SK-N-SH (cell line): ENCODE data around the gene PAQR7. TPM values are rescaled to one million over a fixed set of nuclear protein-coding genes. Genes with fewer than 3 reads are reported as not detected.

Experiments used
- CTCF ChIA-PET: fragments of 300-600, 350-600 bp; formaldehyde crosslinking; extraction: SDS; loops from one replicate; lab custom pipeline; 2021; lab: Yijun Ruan, JAX
- POLR2A ChIA-PET: fragments of 350-600 bp; sonication (Branson Sonifier 250); formaldehyde crosslinking; extraction: SDS; loops from one replicate; lab custom pipeline; 2020; ENCODE audit warnings: antibody characterized with exemption, inconsistent platforms; lab: Yijun Ruan, JAX
- DNase-seq: peaks from one replicate; pipeline ENCODE4 v3.0.0; 2012
- H2AFZ ChIP-seq: fragments of 200-600 bp; sonication (generic); 2 replicates; pipeline ENCODE4 v1.8.1; 2016; ENCODE audit warnings: antibody characterized with exemption, mild to moderate bottlenecking, low read depth
- H3F3A ChIP-seq: fragments of 200-600 bp; sonication (generic); replicated peaks from 2 replicates; pipeline ENCODE3; 2016; ENCODE audit warnings: antibody characterized with exemption, mild to moderate bottlenecking; ENCODE audit not compliant: insufficient read depth
- H3K27ac ChIP-seq, 2 experiments: fragments of 200-500 bp in 1 of 2; fragments of 200-600 bp in 1 of 2; sonication (Bioruptor generic) in 1 of 2; sonication (generic), shearing (Covaris generic) in 1 of 2; 2 replicates each; pipeline versions ENCODE4 v1.5.1 to v1.6.1; 2014 to 2016; ENCODE audit warnings: low read depth in 2 of 2, inconsistent platforms in 1 of 2, low read length in 1 of 2, mild to moderate bottlenecking in 1 of 2, mixed read lengths in 1 of 2
- H3K27me3 ChIP-seq: fragments of 200-600 bp; sonication (generic), shearing (Covaris generic); 2 replicates; pipeline ENCODE4 v1.6.1; 2016; ENCODE audit warnings: mixed run types; ENCODE audit not compliant: insufficient read depth
- H3K36me3 ChIP-seq, 2 experiments: fragments of 200-500 bp in 1 of 2; fragments of 200-600 bp in 1 of 2; sonication (Bioruptor generic) in 1 of 2; sonication (generic) in 1 of 2; replicated peaks in 1 of 2; 2 replicates each; pipeline versions ENCODE3 to v1.5.1; 2014 to 2016; ENCODE audit warnings: low read length in 1 of 2, mild to moderate bottlenecking in 1 of 2; ENCODE audit not compliant: insufficient read depth in 2 of 2, control insufficient read depth in 1 of 2
- H3K4me1 ChIP-seq, 2 experiments: fragments of 200-500 bp in 1 of 2; fragments of 200-600 bp in 1 of 2; sonication (Bioruptor generic) in 1 of 2; sonication (generic), shearing (Covaris generic) in 1 of 2; 2 replicates each; pipeline versions ENCODE4 v1.5.1 to v1.6.1; 2014 to 2016; ENCODE audit warnings: low read depth in 1 of 2, low read length in 1 of 2, mixed run types in 1 of 2; ENCODE audit not compliant: insufficient read depth in 2 of 2, control insufficient read depth in 1 of 2
- H3K4me2 ChIP-seq: fragments of 200-600 bp; sonication (generic), shearing (Covaris generic); 2 replicates; pipeline ENCODE4 v1.6.1; 2017; ENCODE audit warnings: mixed run types
- H3K4me3 ChIP-seq, 2 experiments: fragments of 200-500 bp in 1 of 2; fragments of 200-600 bp in 1 of 2; sonication (Bioruptor generic) in 1 of 2; sonication (generic), shearing (Covaris generic) in 1 of 2; 2 replicates each; pipeline versions ENCODE4 v1.5.1 to v1.8.1; 2014 to 2016; ENCODE audit warnings: low read depth in 2 of 2, inconsistent platforms in 1 of 2, low read length in 1 of 2, mild to moderate bottlenecking in 1 of 2, mixed read lengths in 1 of 2, moderate library complexity in 1 of 2
- H3K79me2 ChIP-seq: fragments of 200-600 bp; sonication (generic); 2 replicates; pipeline ENCODE4 v1.8.1; 2017; ENCODE audit warnings: mild to moderate bottlenecking; ENCODE audit not compliant: insufficient read depth
- H3K9ac ChIP-seq: fragments of 200-600 bp; sonication (generic); 2 replicates; pipeline ENCODE4 v1.6.1; 2017; ENCODE audit warnings: mixed run types
- H3K9me2 ChIP-seq: fragments of 200-600 bp; sonication (generic); 2 replicates; pipeline ENCODE4 v1.6.1; 2017; ENCODE audit warnings: mixed run types
- H3K9me3 ChIP-seq: fragments of 200-600 bp; sonication (generic); 2 replicates; pipeline ENCODE4 v1.6.1; 2017; ENCODE audit warnings: mixed run types, mild to moderate bottlenecking, moderate library complexity
- H4K20me1 ChIP-seq: fragments of 200-600 bp; sonication (generic); 2 replicates; pipeline ENCODE4 v1.6.1; 2017; ENCODE audit warnings: mild to moderate bottlenecking, mixed run types; ENCODE audit not compliant: insufficient read depth
- CHD2 ChIP-seq: fragments of 150-350 bp; IDR thresholded peaks from 2 replicates; pipeline ENCODE4 v1.6.1; 2018; ENCODE audit warnings: low read length; ENCODE audit not compliant: partially characterized antibody
- CTCF ChIP-seq: fragments of 200-600 bp; sonication (generic); IDR thresholded peaks from 2 replicates; pipeline ENCODE4 v1.6.1; 2017; ENCODE audit warnings: antibody characterized with exemption, mild to moderate bottlenecking, moderate library complexity
- FOSL2 ChIP-seq: IDR thresholded peaks from 2 replicates; pipeline ENCODE4 v1.4.0; 2012; ENCODE audit warnings: low read depth, mild to moderate bottlenecking, moderate library complexity, borderline replicate concordance
- GABPA ChIP-seq: IDR thresholded peaks from 2 replicates; pipeline ENCODE4 v1.4.0; 2012; ENCODE audit warnings: low read depth, mild to moderate bottlenecking
- IRF3 ChIP-seq: fragments of 150-350 bp; IDR thresholded peaks from 2 replicates; pipeline ENCODE4 v1.6.1; 2016; ENCODE audit warnings: mild to moderate bottlenecking, low read depth, low read length
- MAX ChIP-seq: IDR thresholded peaks from 2 replicates; pipeline ENCODE4 v1.4.0; 2012; ENCODE audit warnings: low read depth
- MEF2A ChIP-seq: IDR thresholded peaks from 2 replicates; pipeline ENCODE4 v1.4.0; 2012; ENCODE audit warnings: low read depth, borderline replicate concordance
- MXI1 ChIP-seq: IDR thresholded peaks from 2 replicates; pipeline ENCODE4 v1.6.1; 2012; ENCODE audit warnings: mild to moderate bottlenecking, low read depth, low read length, improper control_type of control experiment
- NFIC ChIP-seq: IDR thresholded peaks from 2 replicates; pipeline ENCODE4 v1.4.0; 2012; ENCODE audit warnings: borderline replicate concordance
- PBX3 ChIP-seq: IDR thresholded peaks from 2 replicates; pipeline ENCODE4; 2012
- REST ChIP-seq: IDR thresholded peaks from 2 replicates; pipeline ENCODE4 v1.6.1; 2012; ENCODE audit warnings: mild to moderate bottlenecking, low read depth, low read length, moderate library complexity
- RFX5 ChIP-seq: IDR thresholded peaks from 2 replicates; pipeline ENCODE4 v1.6.1; 2012; ENCODE audit warnings: mild to moderate bottlenecking, improper control_type of control experiment, low read length
- RXRA ChIP-seq: IDR thresholded peaks from 2 replicates; pipeline ENCODE4 v1.4.0; 2012; ENCODE audit warnings: low read depth, mild to moderate bottlenecking, borderline replicate concordance
- SIN3A ChIP-seq: IDR thresholded peaks from 2 replicates; pipeline ENCODE4 v1.6.1; 2012; ENCODE audit warnings: low read depth, mild to moderate bottlenecking, low read length, moderate library complexity, borderline replicate concordance
- WGBS: methylation state at CpG from one replicate; pipeline ENCODE4 v1.1.6; 2017; ENCODE audit warnings: low lambda C conversion rate; 5-methylcytosine and 5-hydroxymethylcytosine counted together
- polyA plus RNA-seq, 3 experiments: library from polyadenylated mRNA; depleted of rRNA; stranded (reverse); fragments of >200 nt; gene quantifications; 2 replicates each; pipeline ENCODE4 v1.2.3, GENCODE V29; 2012

PAQR7 gene
- polyA plus RNA-seq, 1 of the 3 experiments (the other 2 are of a cell fraction): 5.6 TPM

- Histone ChIP-seq H3K36me3 (peaks cover 19% of the 10 kb centered on the region in 2 experiments), H3K4me2 (peak overlapping the region; percentile 91), H3K9me3 (no peaks in the 10 kb centered on the region), H3K79me2 (peaks cover 38% of the 10 kb centered on the region), H2AFZ (peak overlapping the region; percentile 38), H3K4me1 (peaks cover 13 to 15% of the 10 kb centered on the region in 2 experiments), H3F3A (peaks cover 19% of the 10 kb centered on the region), H3K4me3 (peak overlapping the region; percentile 85 to 92; a peak in 3 of 4 replicates), H3K9me2 (no peaks in the 10 kb centered on the region), H4K20me1 (peaks cover 18% of the 10 kb centered on the region; the same call in 1 of the 2 replicates), H3K27me3 (no peaks in the 10 kb centered on the region), H3K27ac (peak overlapping the region in 1 of 2 experiments; percentile 71; a peak in 1 of 4 replicates), H3K9ac (peak overlapping the region; percentile 96; the same call in 1 of the 2 replicates)
- 51% methylated on average over 27 of the region's 34 CpGs for WGBS
- ChIA-PET POLR2A (interaction anchor here (1.7 to 4.2 kb wide), 3 partner anchors 20 to 91 kb away, joined by 3 to 16 read pairs (median 13); partner anchors contain the start of genes PAFAH2 and PAQR7), CTCF (interaction anchor here (6.5 to 13.3 kb wide), 2 partner anchors 11 to 94 kb away, joined by 57 to 344 read pairs; partner anchors contain the start of gene PAFAH2)
- peak; percentile 62 for DNase-seq
- TF ChIP-seq MAX: no peak
- TF ChIP-seq CHD2: no peak
- TF ChIP-seq PBX3: no peak
- TF ChIP-seq MXI1: no peak; the same call in 1 of the 2 replicates
- no peak for TF ChIP-seq IRF3
- no peak for TF ChIP-seq FOSL2
- no peak for TF ChIP-seq NFIC
- no peak for TF ChIP-seq GABPA
- no peak for TF ChIP-seq RXRA
Measured at GRCh38 chr1:25906644-25907300, 31.3 kb upstream of the PAQR7 start.

GRCh38 chr1:25905680-25906643 lies 30.5 kb upstream of the PAQR7 start, which contains the start of gene STMN1:
STMN1 (minus strand) TSS chr1:25906419; CDS start chr1:25904676, 1,743 bp downstream.
- CTCF ChIA-PET: interaction anchor here (1.4 to 13.3 kb wide), 4 partner anchors 11 to 104 kb away, joined by 6 to 344 read pairs (median 34); partner anchors contain the start of gene PAFAH2
- WGBS: 0% methylated on average over 8 of the region's 102 CpGs
- peak; percentile 97 for DNase-seq
- Histone ChIP-seq H3K9me3 (no peaks in the 10 kb centered on the region), H3K9ac (peak within 1 kb of the TSS; percentile 96), H3K27ac (peak within 1 kb of the TSS; percentile 84 to 92), H4K20me1 (peaks cover 18% of the 10 kb centered on the region; the same call in 1 of the 2 replicates), H3K79me2 (peaks cover 46% of the 10 kb centered on the region), H3K9me2 (no peaks in the 10 kb centered on the region), H3F3A (peaks cover 19% of the 10 kb centered on the region), H3K4me2 (peak within 1 kb of the TSS; percentile 91), H3K4me1 (peaks cover 13% of the 10 kb centered on the region in 2 experiments; a peak in 3 of 4 replicates), H3K27me3 (no peaks in the 10 kb centered on the region), H3K36me3 (peaks cover 26 to 27% of the 10 kb centered on the region in 2 experiments), H3K4me3 (peak within 1 kb of the TSS; percentile 85 to 92), H2AFZ (peak within 1 kb of the TSS; percentile 75)
- POLR2A ChIA-PET: interaction anchor here (1.6 to 4.2 kb wide), 5 partner anchors 10 to 116 kb away, joined by 3 to 16 read pairs (median 12); partner anchors contain the start of genes EXTL1, PAFAH2 and PAQR7
- peak; percentile 69; the same call in 1 of the 2 replicates for TF ChIP-seq REST
- TF ChIP-seq SIN3A: peak; percentile 84; the same call in 1 of the 2 replicates
- TF ChIP-seq RFX5: no peak
- no peak for TF ChIP-seq CTCF
- TF ChIP-seq CHD2: peak; percentile 91
- TF ChIP-seq MEF2A: no peak
